ENCODE data around the gene NHP2.

Gene NHP2

DNA sequence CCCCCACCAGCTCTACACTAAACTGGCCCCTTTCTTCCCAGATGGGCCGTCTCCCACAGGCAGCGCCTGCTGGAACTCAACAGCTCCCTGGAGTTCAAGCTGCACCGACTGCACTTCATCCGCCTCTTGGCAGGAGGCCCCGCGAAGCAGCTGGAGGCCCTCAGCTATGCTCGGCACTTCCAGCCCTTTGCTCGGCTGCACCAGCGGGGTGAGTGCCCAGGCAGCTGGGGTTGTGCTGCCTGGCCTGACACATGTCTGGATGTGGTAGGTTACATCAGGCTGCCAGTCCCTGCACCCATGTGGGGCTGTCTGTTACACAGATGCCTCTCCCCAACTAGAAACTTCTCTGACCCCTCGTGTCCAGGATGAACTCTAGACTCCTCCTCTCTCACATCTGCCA, 9.8 kb downstream of the NHP2 start:
- no peak overlapping the region for H3K4me2 ChIP-seq
- H3K27ac ChIP-seq: no peak overlapping the region
- H4K20me1 ChIP-seq (ENCODE audit: insufficient read depth): no peaks in the 10 kb centered on the region
- no peak overlapping the region for H3K4me3 ChIP-seq (IDR thresholded peaks at IDR 0.05; ENCODE audit: insufficient read depth, low read depth, low read length)
- TF ChIP-seq, protein P1, sequence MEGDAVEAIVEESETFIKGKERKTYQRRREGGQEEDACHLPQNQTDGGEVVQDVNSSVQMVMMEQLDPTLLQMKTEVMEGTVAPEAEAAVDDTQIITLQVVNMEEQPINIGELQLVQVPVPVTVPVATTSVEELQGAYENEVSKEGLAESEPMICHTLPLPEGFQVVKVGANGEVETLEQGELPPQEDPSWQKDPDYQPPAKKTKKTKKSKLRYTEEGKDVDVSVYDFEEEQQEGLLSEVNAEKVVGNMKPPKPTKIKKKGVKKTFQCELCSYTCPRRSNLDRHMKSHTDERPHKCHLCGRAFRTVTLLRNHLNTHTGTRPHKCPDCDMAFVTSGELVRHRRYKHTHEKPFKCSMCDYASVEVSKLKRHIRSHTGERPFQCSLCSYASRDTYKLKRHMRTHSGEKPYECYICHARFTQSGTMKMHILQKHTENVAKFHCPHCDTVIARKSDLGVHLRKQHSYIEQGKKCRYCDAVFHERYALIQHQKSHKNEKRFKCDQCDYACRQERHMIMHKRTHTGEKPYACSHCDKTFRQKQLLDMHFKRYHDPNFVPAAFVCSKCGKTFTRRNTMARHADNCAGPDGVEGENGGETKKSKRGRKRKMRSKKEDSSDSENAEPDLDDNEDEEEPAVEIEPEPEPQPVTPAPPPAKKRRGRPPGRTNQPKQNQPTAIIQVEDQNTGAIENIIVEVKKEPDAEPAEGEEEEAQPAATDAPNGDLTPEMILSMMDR (conservative IDR thresholded peaks at IDR 0.05; ENCODE audit: low read depth, low read length): no peak
- no peak overlapping the region for H3K9ac ChIP-seq
- H3K36me3 ChIP-seq (ENCODE audit: insufficient read depth): no peaks in the 10 kb centered on the region
- H2AFZ ChIP-seq (ENCODE audit: low read depth): no peak overlapping the region
- H3K27me3 ChIP-seq (ENCODE audit: insufficient read depth, low read depth): no peaks in the 10 kb centered on the region
- no peaks in the 10 kb centered on the region for H3K4me1 ChIP-seq (ENCODE audit: low read depth, poor library complexity, severe bottlenecking)
- H3K79me2 ChIP-seq (ENCODE audit: insufficient read depth, low read depth): no peaks in the 10 kb centered on the region

DNA sequence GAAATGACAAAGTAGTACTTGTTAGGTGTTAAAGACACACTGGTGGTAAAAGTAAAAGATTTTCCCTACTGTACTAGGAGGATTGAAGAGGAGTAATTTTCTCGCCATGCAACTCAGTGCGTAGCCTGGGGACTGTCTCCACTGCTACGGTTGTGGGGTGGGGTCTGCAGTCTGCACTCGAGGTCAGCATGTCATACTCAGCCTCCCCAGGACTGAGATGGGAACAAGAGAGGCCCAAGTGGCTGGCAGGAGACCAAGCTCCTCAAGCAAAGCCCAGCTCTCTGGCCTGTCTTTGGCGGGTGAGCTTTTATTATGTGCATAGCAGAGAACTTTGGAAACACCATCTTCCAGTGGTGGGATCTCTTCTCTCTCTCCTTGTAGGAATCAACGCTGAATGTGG, 10.4 kb downstream of the NHP2 start:
- H4K20me1 ChIP-seq (ENCODE audit: insufficient read depth): no peaks in the 10 kb centered on the region
- H2AFZ ChIP-seq (ENCODE audit: low read depth): no peak overlapping the region
- H3K9ac ChIP-seq: no peak overlapping the region
- H3K4me1 ChIP-seq (ENCODE audit: low read depth, poor library complexity, severe bottlenecking): no peaks in the 10 kb centered on the region
- H3K27me3 ChIP-seq (ENCODE audit: insufficient read depth, low read depth): no peaks in the 10 kb centered on the region
- H3K27ac ChIP-seq: no peak overlapping the region
- H3K79me2 ChIP-seq (ENCODE audit: insufficient read depth, low read depth): no peaks in the 10 kb centered on the region
- H3K4me3 ChIP-seq (IDR thresholded peaks at IDR 0.05; ENCODE audit: insufficient read depth, low read depth, low read length): no peak overlapping the region
- H3K4me2 ChIP-seq: no peak overlapping the region
- TF ChIP-seq, protein P1 (conservative IDR thresholded peaks at IDR 0.05; ENCODE audit: low read depth, low read length): no peak
- H3K36me3 ChIP-seq (ENCODE audit: insufficient read depth): no peaks in the 10 kb centered on the region

DNA sequence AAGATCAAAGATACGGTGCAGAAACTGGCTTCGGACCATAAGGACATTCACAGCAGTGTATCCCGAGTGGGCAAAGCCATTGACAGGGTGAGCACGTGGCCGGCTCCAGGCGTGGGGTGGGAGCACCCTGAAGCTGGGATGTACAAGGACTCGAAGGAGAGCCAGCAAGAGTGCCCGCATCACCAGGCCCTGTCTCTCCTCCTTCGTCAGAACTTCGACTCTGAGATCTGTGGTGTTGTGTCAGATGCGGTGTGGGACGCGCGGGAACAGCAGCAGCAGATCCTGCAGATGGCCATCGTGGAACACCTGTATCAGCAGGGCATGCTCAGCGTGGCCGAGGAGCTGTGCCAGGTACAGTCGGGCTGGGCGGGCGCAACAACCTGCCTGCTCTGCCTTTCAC, 11.0 kb downstream of the NHP2 start:
- H3K4me2 ChIP-seq: no peak overlapping the region
- no peaks in the 10 kb centered on the region for H3K36me3 ChIP-seq (ENCODE audit: insufficient read depth)
- no peak overlapping the region for H3K9ac ChIP-seq
- no peaks in the 10 kb centered on the region for H3K4me1 ChIP-seq (ENCODE audit: low read depth, poor library complexity, severe bottlenecking)
- no peaks in the 10 kb centered on the region for H3K27me3 ChIP-seq (ENCODE audit: insufficient read depth, low read depth)
- H3K79me2 ChIP-seq (ENCODE audit: insufficient read depth, low read depth): no peaks in the 10 kb centered on the region
- no peaks in the 10 kb centered on the region for H4K20me1 ChIP-seq (ENCODE audit: insufficient read depth)
- H2AFZ ChIP-seq (ENCODE audit: low read depth): no peak overlapping the region
- TF ChIP-seq, protein P1 (conservative IDR thresholded peaks at IDR 0.05; ENCODE audit: low read depth, low read length): no peak
- H3K4me3 ChIP-seq (IDR thresholded peaks at IDR 0.05; ENCODE audit: insufficient read depth, low read depth, low read length): no peak overlapping the region
- H3K27ac ChIP-seq: no peak overlapping the region

DNA sequence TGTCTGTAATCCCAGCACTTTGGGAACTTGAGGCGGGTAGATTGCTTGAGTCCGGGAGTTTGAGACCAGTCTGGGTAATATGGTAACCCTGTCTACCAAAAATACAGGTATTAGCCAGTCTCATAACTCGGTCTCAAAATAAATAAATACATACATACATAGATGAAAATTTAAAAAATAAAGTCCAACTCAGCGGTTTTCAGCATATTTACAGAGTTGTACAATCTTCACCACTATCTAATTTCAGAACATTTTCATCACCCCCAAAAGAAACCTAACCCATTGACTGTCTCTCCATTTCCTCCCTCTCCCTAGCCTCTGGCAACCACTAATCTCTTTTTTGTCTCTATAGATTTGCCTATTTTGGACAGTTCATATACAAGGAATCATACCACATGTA, 12.1 kb downstream of the NHP2 start:
- Histone ChIP-seq H3K4me1 (ENCODE audit: low read depth, poor library complexity, severe bottlenecking) (no peaks in the 10 kb centered on the region), H3K9ac (no peak overlapping the region), H3K27ac (no peak overlapping the region), H3K4me3 (IDR thresholded peaks at IDR 0.05; ENCODE audit: insufficient read depth, low read depth, low read length) (no peak overlapping the region), H4K20me1 (ENCODE audit: insufficient read depth) (no peaks in the 10 kb centered on the region), H3K4me2 (no peak overlapping the region), H2AFZ (ENCODE audit: low read depth) (no peak overlapping the region), H3K79me2 (ENCODE audit: insufficient read depth, low read depth) (no peaks in the 10 kb centered on the region), H3K27me3 (ENCODE audit: insufficient read depth, low read depth) (no peaks in the 10 kb centered on the region), H3K36me3 (ENCODE audit: insufficient read depth) (no peaks in the 10 kb centered on the region)
- TF ChIP-seq, protein P1 (conservative IDR thresholded peaks at IDR 0.05; ENCODE audit: low read depth, low read length): no peak

DNA sequence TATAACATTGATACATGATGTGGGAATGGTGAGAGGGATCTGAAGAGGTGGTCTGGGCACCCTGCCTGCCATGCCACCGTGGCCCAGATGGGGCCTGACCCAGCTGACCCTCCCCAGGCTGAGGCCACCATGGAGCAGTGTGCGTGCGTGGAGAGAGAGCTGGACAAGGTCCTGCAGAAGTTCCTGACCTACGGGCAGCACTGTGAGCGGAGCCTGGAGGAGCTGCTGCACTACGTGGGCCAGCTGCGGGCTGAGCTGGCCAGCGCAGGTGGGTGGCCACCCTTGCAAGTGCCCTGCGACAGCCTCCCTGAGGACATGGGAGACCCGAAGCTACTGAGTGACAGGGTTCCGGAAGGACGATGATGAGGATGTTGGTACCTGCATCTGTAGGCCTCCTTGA, 15.7 kb downstream of the NHP2 start:
- Histone ChIP-seq H3K4me1 (ENCODE audit: low read depth, poor library complexity, severe bottlenecking) (no peaks in the 10 kb centered on the region), H3K4me2 (no peak overlapping the region), H3K4me3 (IDR thresholded peaks at IDR 0.05; ENCODE audit: insufficient read depth, low read depth, low read length) (no peak overlapping the region), H3K27ac (no peak overlapping the region), H3K36me3 (ENCODE audit: insufficient read depth) (no peaks in the 10 kb centered on the region), H2AFZ (ENCODE audit: low read depth) (no peak overlapping the region), H3K79me2 (ENCODE audit: insufficient read depth, low read depth) (no peaks in the 10 kb centered on the region), H4K20me1 (ENCODE audit: insufficient read depth) (no peaks in the 10 kb centered on the region), H3K9ac (no peak overlapping the region), H3K27me3 (ENCODE audit: insufficient read depth, low read depth) (no peaks in the 10 kb centered on the region)
- TF ChIP-seq, protein P1 (conservative IDR thresholded peaks at IDR 0.05; ENCODE audit: low read depth, low read length): no peak

Data from KMS-11 (cell line).